HUDEP-2 (cell line): ENCODE results near the gene BORCS5.

Experiments
- DNase-seq, 76 experiments: peaks; one replicate each; lab custom pipeline; 2025; ENCODE audit not compliant: unreplicated experiment in 76 of 76; lab: John Stamatoyannopoulos, UW

The BORCS5 gene

GRCh38 chr12:12506496-12506890, 149.6 kb downstream of the BORCS5 start:
- DNase-seq, result no peak

GRCh38 chr12:12507121-12507520, 150.2 kb downstream of the BORCS5 start:
- no peak for DNase-seq

- no peak for DNase-seq
These were observed 151.7 kb downstream of the BORCS5 start for GRCh38 chr12:12508612-12509011.

- no peak for DNase-seq
These were observed 153.3 kb downstream of the BORCS5 start for GRCh38 chr12:12510141-12510540.

- no peak for DNase-seq
These were observed 153.7 kb downstream of the BORCS5 start for GRCh38 chr12:12510551-12510950.

- DNase-seq, result no peak
These were observed 154.3 kb downstream of the BORCS5 start for GRCh38 chr12:12511021-12511783.

- DNase-seq, result no peak
These were observed 155.2 kb downstream of the BORCS5 start for GRCh38 chr12:12511895-12512711.

- no peak for DNase-seq
These were observed 156.6 kb downstream of the BORCS5 start for GRCh38 chr12:12513416-12514006.

GRCh38 chr12:12518464-12518845, 161.6 kb downstream of the BORCS5 start:
- no peak for DNase-seq

GRCh38 chr12:12518919-12519318, 162.0 kb downstream of the BORCS5 start:
- DNase-seq, result no peak
